GM18519 (cell line): ENCODE results near the gene ATP2A1.

Experiments used
- ATAC-seq: cut with Tn5 transposase; IDR thresholded peaks from one replicate; pipeline ENCODE4 v1.9.1; 2021; ENCODE audit warnings: mild to moderate bottlenecking, moderate library complexity; ENCODE audit not compliant: unreplicated experiment, low FRiP score

The ATP2A1 gene

GRCh38 chr16:28878083-28878926, at the start of gene ATP2A1:
TSS of gene ATP2A1 (plus strand) at chr16:28878488. CDS start at chr16:28878672, 184 bp downstream.
- ATAC-seq: no peak

GRCh38 chr16:28829747-28830146, 48.5 kb upstream of the ATP2A1 start:
- ATAC-seq: no peak

GRCh38 chr16:28830531-28830930, 47.8 kb upstream of the ATP2A1 start:
- ATAC-seq: no peak

GRCh38 chr16:28834349-28834748, 43.9 kb upstream of the ATP2A1 start:
- ATAC-seq: no peak

- ATAC-seq: no peak
Measured at GRCh38 chr16:28834873-28835863, 43.1 kb upstream of the ATP2A1 start.

GRCh38 chr16:28835864-28836760, 42.2 kb upstream of the ATP2A1 start:
- no peak for ATAC-seq

GRCh38 chr16:28836761-28837064, 41.6 kb upstream of the ATP2A1 start:
- no peak for ATAC-seq

- no peak for ATAC-seq
Measured at GRCh38 chr16:28837672-28838557, 40.4 kb upstream of the ATP2A1 start.

GRCh38 chr16:28838558-28838918, 39.8 kb upstream of the ATP2A1 start:
- no peak for ATAC-seq

GRCh38 chr16:28839004-28839639, 39.2 kb upstream of the ATP2A1 start:
- no peak for ATAC-seq

- ATAC-seq: no peak
Measured at GRCh38 chr16:28839899-28840298, 38.4 kb upstream of the ATP2A1 start.

GRCh38 chr16:28842696-28843095, 35.6 kb upstream of the ATP2A1 start:
- ATAC-seq: no peak

- ATAC-seq: no peak
Measured at GRCh38 chr16:28843766-28844165, 34.5 kb upstream of the ATP2A1 start.

GRCh38 chr16:28844226-28844885, 33.9 kb upstream of the ATP2A1 start:
- ATAC-seq: no peak

GRCh38 chr16:28845293-28845692, 33.0 kb upstream of the ATP2A1 start:
- no peak for ATAC-seq

- peak; percentile 1 for ATAC-seq
Measured at GRCh38 chr16:28845761-28846079, 32.6 kb upstream of the ATP2A1 start.

GRCh38 chr16:28846080-28846932, 32.0 kb upstream of the ATP2A1 start, which contains the start of gene TUFM:
TSS of gene TUFM (minus strand) at chr16:28846348. CDS start at chr16:28846269, 79 bp downstream.
- peak; percentile 67 for ATAC-seq

GRCh38 chr16:28846933-28847273, 31.4 kb upstream of the ATP2A1 start:
- ATAC-seq: no peak
